H1 (cell line): ENCODE results near the gene WBP11. TPM values are rescaled to one million over a fixed set of nuclear protein-coding genes. Genes with fewer than 3 reads are reported as not detected.

ENCODE experiments used
- CHD7 ChIP-seq: fragments of 300-600 bp; sonication (generic); IDR thresholded peaks from 2 replicates; pipeline ENCODE4 v1.7.1; 2012; ENCODE audit warnings: low read length, moderate library complexity, mild to moderate bottlenecking, inconsistent platforms; ENCODE audit not compliant: insufficient replicate concordance
- polyA plus RNA-seq, 7 experiments: library from polyadenylated mRNA; depleted of rRNA in 3 of 7; stranded (reverse) in 5 of 7; unstranded in 2 of 7; fragments of >200 nt in 5 of 7; fragments of 200-250 nt in 2 of 7; gene quantifications; 1 replicate in 5 of 7; 2 replicates in 1 of 7; 4 replicates in 1 of 7; pipeline versions ENCODE4 v1.2.1 to v1.2.3, GENCODE V29; 2011 to 2013; ENCODE audit warnings: missing spikeins in 2 of 7, mixed read lengths in 2 of 7
- total RNA-seq: library from RNA; stranded (reverse); fragmentation: NEBNext Ultra II Directional; extraction: Animal tissue kit (Norgen Biotek cat#: 25700); gene quantifications from 2 replicates; pipeline ENCODE4 v1.2.1, GENCODE V29; 2021

Gene WBP11
- total and polyA plus RNA-seq, 2 of the 8 experiments (the other 6 are each of a cell fraction or from before 2014, with no cell fraction given), result 22.1 to 134 TPM

- no peak for TF ChIP-seq CHD7
These were observed 22.4 kb downstream of the WBP11 start (continued) for GRCh38 chr12:14780859-14781258.
